HEK293T (cell line): ENCODE data around the gene ARAP2.

ENCODE experiments used
- CTCF ChIA-PET: fragments of 350-600 bp; formaldehyde crosslinking; extraction: SDS; loops from one replicate; lab custom pipeline; 2021; ENCODE audit warnings: antibody characterized with exemption, inconsistent platforms; lab: Yijun Ruan, JAX
- POLR2A ChIA-PET: fragments of 350-600 bp; formaldehyde crosslinking; extraction: SDS; loops from one replicate; lab custom pipeline; 2020; ENCODE audit warnings: antibody characterized with exemption, inconsistent platforms; lab: Yijun Ruan, JAX
- DNase-seq: peaks from one replicate; pipeline ENCODE4 v3.0.0; 2012; ENCODE audit warnings: mixed read lengths; ENCODE audit errors: extremely low spot score
- ARNT ChIP-seq: fragments of 450-650 bp; IDR thresholded peaks from 2 replicates; pipeline ENCODE4 v1.6.1; 2017; ENCODE audit warnings: mild to moderate bottlenecking
- BHLHE40 ChIP-seq: fragments of 450-650 bp; IDR thresholded peaks from 2 replicates; pipeline ENCODE4 v1.6.1; 2016; ENCODE audit warnings: mild to moderate bottlenecking, moderate library complexity, borderline replicate concordance
- CTBP1 ChIP-seq: fragments of 450-650 bp; IDR thresholded peaks from 2 replicates; pipeline ENCODE4 v1.6.1; 2016; ENCODE audit warnings: borderline replicate concordance
- ELF4 ChIP-seq: fragments of 450-650 bp; IDR thresholded peaks from 2 replicates; pipeline ENCODE4 v1.6.1; 2017; ENCODE audit warnings: antibody characterized with exemption
- FOXA1 ChIP-seq: fragments of 450-650 bp; IDR thresholded peaks from 2 replicates; pipeline ENCODE4 v1.6.1; 2016; ENCODE audit warnings: mild to moderate bottlenecking
- FOXK2 ChIP-seq: fragments of 450-650 bp; IDR thresholded peaks from 2 replicates; pipeline ENCODE4 v1.6.1; 2016; ENCODE audit warnings: mild to moderate bottlenecking
- FOXM1 ChIP-seq: fragments of 450-650 bp; IDR thresholded peaks from 2 replicates; pipeline ENCODE4 v1.6.1; 2017; ENCODE audit warnings: mild to moderate bottlenecking, borderline replicate concordance
- HDGF ChIP-seq: fragments of 450-650 bp; IDR thresholded peaks from 2 replicates; pipeline ENCODE4 v1.6.1; 2017; ENCODE audit warnings: antibody characterized with exemption, borderline replicate concordance
- L3MBTL2 ChIP-seq: fragments of 450-650 bp; conservative IDR thresholded peaks from 2 replicates; pipeline ENCODE4 v1.6.1; 2016; ENCODE audit warnings: mild to moderate bottlenecking
- LEF1 ChIP-seq: fragments of 450-650 bp; IDR thresholded peaks from 2 replicates; pipeline ENCODE4 v1.6.1; 2017; ENCODE audit warnings: mild to moderate bottlenecking, borderline replicate concordance
- NFRKB ChIP-seq: fragments of 450-650 bp; IDR thresholded peaks from 2 replicates; pipeline ENCODE4 v1.6.1; 2016; ENCODE audit warnings: mild to moderate bottlenecking, moderate library complexity
- SP1 ChIP-seq: fragments of 450-650 bp; IDR thresholded peaks from 2 replicates; pipeline ENCODE4 v1.6.1; 2017
- SUZ12 ChIP-seq: fragments of 450-650 bp; IDR thresholded peaks from 2 replicates; pipeline ENCODE4 v1.6.1; 2016; ENCODE audit warnings: mild to moderate bottlenecking
- TARDBP ChIP-seq: fragments of 450-650 bp; IDR thresholded peaks from 2 replicates; pipeline ENCODE4 v1.6.1; 2016
- ZNF384 ChIP-seq: fragments of 450-650 bp; IDR thresholded peaks from 2 replicates; pipeline ENCODE4 v1.6.1; 2016
- TF ChIP-seq, protein P1 (sequence below): fragments of 450-650 bp; IDR thresholded peaks from 2 replicates; pipeline ENCODE4 v1.6.1; 2016

ARAP2 gene

GRCh38 chr4:36244257-36245082 lies at the start of gene ARAP2:
ARAP2 (minus strand) TSS chr4:36244514; CDS start chr4:36229486, 15,028 bp downstream.
- DNase-seq = peak; percentile 42
- no peak for TF ChIP-seq ARNT
- TF ChIP-seq, protein P1, sequence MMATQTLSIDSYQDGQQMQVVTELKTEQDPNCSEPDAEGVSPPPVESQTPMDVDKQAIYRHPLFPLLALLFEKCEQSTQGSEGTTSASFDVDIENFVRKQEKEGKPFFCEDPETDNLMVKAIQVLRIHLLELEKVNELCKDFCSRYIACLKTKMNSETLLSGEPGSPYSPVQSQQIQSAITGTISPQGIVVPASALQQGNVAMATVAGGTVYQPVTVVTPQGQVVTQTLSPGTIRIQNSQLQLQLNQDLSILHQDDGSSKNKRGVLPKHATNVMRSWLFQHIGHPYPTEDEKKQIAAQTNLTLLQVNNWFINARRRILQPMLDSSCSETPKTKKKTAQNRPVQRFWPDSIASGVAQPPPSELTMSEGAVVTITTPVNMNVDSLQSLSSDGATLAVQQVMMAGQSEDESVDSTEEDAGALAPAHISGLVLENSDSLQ = no peak
- no peak for TF ChIP-seq TARDBP
- no peak for TF ChIP-seq HDGF
- no peak for TF ChIP-seq SUZ12
- no peak for TF ChIP-seq NFRKB
- TF ChIP-seq FOXM1 = no peak
- no peak for TF ChIP-seq L3MBTL2
- no peak for TF ChIP-seq FOXK2
- no peak for TF ChIP-seq BHLHE40
- no peak for TF ChIP-seq LEF1
- no peak for TF ChIP-seq ELF4
- TF ChIP-seq ZNF384 = no peak
- TF ChIP-seq FOXA1 = no peak
- no peak for TF ChIP-seq CTBP1
- TF ChIP-seq SP1 = no peak
- CTCF ChIA-PET = interaction anchor here (0.5 to 1.4 kb wide), 3 partner anchors 10 to 802 kb away, joined by 4 to 6 read pairs (median 4); no protein-coding TSS in a partner anchor
- POLR2A ChIA-PET = interaction anchor here (1.0 to 1.5 kb wide), 6 partner anchors 11 to 76 kb away, joined by 3 to 5 read pairs (median 4); no protein-coding TSS in a partner anchor

DNA sequence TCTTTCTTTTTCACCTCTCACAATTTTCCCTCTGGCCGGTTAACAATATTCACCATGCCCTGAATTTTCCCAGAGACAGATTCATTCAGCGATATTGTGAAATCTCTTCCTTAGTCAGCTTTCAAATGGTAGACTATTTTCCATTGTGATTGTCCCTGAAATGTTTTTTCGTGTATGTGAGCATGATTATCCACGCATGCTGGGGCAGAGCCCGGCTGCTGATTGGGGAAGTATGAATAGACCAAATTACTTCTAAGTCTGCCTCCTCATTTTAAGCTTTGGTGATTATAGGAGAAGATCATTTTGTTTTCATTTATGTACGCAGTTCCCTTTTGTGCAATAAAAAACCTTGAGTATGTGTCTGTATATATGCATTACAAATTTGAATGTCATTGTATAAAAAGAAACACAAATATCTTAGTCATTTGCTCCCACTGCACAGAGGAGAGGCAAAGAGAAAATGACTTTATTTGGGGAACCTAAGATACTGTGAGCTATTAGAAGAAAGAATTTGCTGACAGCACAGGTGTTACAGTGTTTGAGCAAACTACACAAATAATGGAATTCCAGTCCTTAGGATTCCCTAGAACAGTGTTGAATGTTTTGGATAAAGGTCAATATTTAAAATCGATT lies 48.4 kb upstream of the ARAP2 start:
- DNase-seq = no peak
- CTCF ChIA-PET = no interaction called here
- TF ChIP-seq FOXA1 (no peak), FOXK2 (no peak), SP1 (no peak), BHLHE40 (no peak), HDGF (no peak), TARDBP (no peak), LEF1 (no peak), L3MBTL2 (no peak), CTBP1 (no peak), SUZ12 (no peak), NFRKB (no peak), ZNF384 (no peak), ELF4 (no peak), ARNT (no peak), FOXM1 (no peak)
- TF ChIP-seq, protein P1 = no peak
- POLR2A ChIA-PET = no interaction called here

DNA sequence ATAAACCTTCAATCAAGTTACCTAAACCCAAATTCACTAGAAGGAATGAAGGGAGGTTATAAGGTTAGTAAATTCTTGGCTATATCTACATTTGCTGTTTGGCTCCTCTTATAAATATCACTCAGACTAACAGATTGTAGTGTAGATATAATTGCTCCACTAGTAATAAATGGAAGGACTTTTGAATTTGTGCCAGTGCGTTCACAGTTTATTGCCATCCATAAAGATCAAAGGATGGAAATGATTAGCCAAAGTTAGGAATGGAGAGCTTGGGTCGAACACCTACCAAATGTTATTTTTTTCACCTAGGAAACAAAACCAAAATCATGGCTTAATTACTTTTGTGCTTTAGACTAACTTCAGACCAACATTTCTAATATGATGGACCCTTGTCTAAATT lies 46.3 kb upstream of the ARAP2 start:
- CTCF ChIA-PET = no interaction called here

DNA sequence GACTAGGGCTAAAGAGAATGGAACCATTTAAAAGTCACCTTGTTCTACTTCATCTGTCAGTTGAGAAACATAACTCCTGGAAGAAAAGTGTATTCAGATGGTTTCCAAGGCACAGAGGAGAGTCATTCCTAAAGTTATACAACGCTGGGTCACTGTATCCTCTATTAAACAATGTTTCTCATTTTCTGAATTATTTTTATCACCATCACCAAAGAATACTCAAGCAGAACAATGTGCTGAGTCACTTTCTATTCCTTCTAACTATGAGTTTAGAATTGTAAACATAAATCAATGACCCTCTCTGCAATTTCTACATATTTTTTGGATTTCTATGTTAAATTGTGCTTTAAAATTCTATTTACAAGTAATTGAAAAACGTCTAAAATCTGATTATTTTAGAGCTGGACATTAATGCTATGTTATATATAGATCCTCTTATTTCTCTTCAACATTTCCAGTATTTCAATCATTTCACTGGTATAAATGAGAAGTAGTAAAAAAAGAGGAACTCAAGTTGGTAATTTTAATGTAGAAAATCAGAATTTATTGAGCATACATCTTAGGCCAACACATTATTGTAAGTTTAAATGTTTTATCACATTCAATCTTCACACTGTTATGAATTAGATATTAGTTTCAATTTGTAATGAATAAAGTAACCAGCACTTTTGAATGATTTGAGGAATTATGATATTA lies 44.6 kb upstream of the ARAP2 start:
- ChIA-PET CTCF (no interaction called here), POLR2A (no interaction called here)
- no peak for DNase-seq
- TF ChIP-seq ZNF384 = no peak
- TF ChIP-seq FOXK2 = no peak
- TF ChIP-seq ARNT = no peak
- no peak for TF ChIP-seq NFRKB
- no peak for TF ChIP-seq CTBP1
- TF ChIP-seq FOXM1 = no peak
- TF ChIP-seq BHLHE40 = no peak
- no peak for TF ChIP-seq TARDBP
- TF ChIP-seq SUZ12 = no peak
- no peak for TF ChIP-seq HDGF
- TF ChIP-seq SP1 = no peak
- TF ChIP-seq FOXA1 = no peak
- no peak for TF ChIP-seq ELF4
- TF ChIP-seq, protein P1 = no peak
- TF ChIP-seq L3MBTL2 = no peak
- no peak for TF ChIP-seq LEF1

More for the DNA sequence above, 46.3 kb upstream of the ARAP2 start:
- DNase-seq = no peak
- POLR2A ChIA-PET = no interaction called here
- TF ChIP-seq TARDBP = no peak
- TF ChIP-seq, protein P1 = no peak
- TF ChIP-seq HDGF = no peak
- TF ChIP-seq ELF4 = no peak
- no peak for TF ChIP-seq FOXM1
- TF ChIP-seq CTBP1 = no peak
- no peak for TF ChIP-seq SP1
- no peak for TF ChIP-seq FOXA1
- no peak for TF ChIP-seq LEF1
- TF ChIP-seq BHLHE40 = no peak
- no peak for TF ChIP-seq ZNF384
- TF ChIP-seq SUZ12 = no peak
- no peak for TF ChIP-seq FOXK2
- TF ChIP-seq ARNT = no peak
- no peak for TF ChIP-seq NFRKB
- no peak for TF ChIP-seq L3MBTL2
